Stimulated activated CD4-positive, alpha-beta T cell treated with anti-CD3 and anti-CD28 coated beads, Interleukin-4, amount 100 ng/mL, for 48 hours (primary cell): ENCODE measurements around the gene PCSK1.

Source experiments
- DNase-seq, 2 donors: peaks; one replicate each; pipeline ENCODE4 v3.0.0-alpha.2; 2020; ENCODE audit warnings: low read depth in 2 of 2

Gene PCSK1

GRCh38 chr5:96433066-96433447, at the start of gene PCSK1:
Gene PCSK1, minus strand, starts transcription at chr5:96433248. Its CDS starts 206 bp downstream, at chr5:96433042.
- no peak for DNase-seq

GRCh38 chr5:96481867-96482266, 48.8 kb upstream of the PCSK1 start:
- no peak for DNase-seq

DNA sequence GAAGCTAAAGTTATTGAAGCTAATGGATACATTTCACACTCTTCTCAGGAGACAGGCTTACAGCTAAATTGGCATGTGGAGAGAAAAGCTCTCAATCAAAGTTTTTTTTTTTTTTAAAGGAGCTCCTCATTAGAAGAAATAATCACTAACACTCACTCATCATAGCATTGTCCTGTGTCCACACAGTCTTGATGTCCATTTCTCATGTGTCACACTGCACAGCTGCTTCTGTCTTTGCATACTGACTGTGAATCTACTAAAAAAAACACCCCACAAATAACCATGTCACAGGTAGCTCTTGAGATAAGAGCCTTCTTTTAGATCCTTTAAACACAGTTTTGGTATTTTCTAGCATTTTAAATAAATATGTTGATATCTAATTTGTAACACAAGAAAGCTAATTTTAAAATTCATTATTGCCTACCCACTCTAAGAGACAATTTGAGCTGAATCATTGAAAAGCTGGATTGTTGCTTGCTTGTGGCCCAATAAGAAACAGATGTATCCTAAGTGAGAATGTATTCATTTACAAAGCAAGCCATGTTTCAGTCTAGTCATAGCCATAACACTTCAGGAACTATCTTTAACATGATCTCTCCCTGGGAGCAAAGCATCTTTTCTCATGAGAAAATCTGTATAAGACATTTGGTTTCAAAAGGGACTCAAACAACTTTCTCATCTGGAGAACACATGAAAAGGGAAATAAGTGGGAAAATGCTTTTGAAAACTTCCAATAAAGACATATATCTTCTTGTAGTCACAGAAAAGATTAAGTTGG, 48.1 kb upstream of the PCSK1 start:
- DNase-seq, result no peak

GRCh38 chr5:96478983-96479382, 45.9 kb upstream of the PCSK1 start:
- no peak for DNase-seq

GRCh38 chr5:96476654-96477053, 43.6 kb upstream of the PCSK1 start:
- no peak for DNase-seq

DNA sequence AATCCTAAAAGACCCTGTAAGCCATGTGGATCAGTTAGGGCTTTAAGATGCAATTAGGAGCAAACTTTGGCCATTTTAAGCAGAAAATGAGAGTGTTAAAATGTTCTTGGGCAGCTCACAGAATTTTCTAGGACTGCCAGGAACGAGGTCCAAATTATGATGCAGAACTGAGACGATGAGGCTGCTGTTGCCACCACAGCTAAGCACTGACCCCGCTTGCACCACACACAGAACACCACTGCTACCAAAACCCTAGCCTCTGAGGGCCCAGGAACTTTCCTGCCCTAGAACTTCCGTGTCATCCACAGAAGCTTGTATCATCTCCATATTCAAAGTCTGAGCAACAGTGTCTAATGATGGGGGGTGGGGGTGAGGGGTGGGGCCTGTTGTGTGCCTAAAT, 41.0 kb upstream of the PCSK1 start:
- DNase-seq, result no peak

DNA sequence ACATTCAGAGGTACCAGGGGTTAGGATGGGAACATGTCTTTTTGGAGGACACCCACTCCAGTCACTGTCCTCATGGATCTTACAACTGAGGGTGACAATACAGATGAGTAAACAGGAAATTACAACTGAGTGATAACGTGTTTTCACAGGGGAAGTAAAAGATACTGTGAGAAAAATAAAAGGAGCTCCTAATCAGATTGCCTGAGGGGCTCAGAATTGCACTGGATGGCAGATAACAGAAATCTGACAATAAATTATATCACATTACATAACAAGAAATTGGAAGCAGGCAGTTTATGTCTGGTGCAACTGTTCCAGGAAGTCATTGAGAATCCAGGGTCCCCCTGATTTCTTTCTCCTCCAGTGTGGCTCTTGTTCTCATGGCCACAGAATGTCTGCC, 40.1 kb upstream of the PCSK1 start:
- no peak for DNase-seq

DNA sequence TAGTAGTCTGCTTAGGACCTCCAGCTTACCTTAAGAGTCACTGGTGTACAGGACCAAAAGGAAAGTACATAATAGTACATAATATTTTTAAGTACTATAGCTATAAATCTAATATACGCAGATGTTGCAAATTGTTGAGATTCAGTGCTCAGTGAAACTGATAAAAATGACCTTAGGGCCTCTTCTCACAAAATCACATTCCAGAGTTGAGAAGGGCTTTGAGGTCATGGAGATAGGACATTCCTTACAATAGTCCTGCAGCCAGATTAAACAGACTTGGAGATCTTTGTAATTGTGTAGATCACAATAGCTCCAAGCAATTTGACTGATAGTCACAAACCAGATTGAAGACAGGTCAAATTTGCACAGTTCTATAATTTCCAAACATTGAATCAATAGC, 37.7 kb upstream of the PCSK1 start:
- no peak for DNase-seq

DNA sequence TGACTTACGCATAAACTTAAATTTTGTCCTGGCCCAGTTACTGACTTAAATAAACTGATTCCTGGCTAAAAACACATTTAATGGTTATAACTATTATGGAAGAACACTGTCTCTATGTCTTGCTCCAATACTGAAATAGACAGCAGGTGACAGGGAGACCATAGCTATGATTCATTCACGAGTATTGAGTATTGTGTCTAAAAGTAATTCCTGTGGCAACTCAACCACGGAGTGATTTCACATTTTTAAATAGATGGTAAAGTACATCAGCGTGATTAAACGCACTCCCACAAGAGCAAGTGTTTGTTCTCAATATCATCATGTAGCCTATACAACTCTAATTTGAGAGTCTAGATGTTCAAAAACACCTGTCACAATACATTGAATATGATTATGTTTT, 35.9 kb upstream of the PCSK1 start:
- no peak for DNase-seq

- no peak for DNase-seq
Observed at GRCh38 chr5:96463091-96463490, 30.0 kb upstream of the PCSK1 start.

DNA sequence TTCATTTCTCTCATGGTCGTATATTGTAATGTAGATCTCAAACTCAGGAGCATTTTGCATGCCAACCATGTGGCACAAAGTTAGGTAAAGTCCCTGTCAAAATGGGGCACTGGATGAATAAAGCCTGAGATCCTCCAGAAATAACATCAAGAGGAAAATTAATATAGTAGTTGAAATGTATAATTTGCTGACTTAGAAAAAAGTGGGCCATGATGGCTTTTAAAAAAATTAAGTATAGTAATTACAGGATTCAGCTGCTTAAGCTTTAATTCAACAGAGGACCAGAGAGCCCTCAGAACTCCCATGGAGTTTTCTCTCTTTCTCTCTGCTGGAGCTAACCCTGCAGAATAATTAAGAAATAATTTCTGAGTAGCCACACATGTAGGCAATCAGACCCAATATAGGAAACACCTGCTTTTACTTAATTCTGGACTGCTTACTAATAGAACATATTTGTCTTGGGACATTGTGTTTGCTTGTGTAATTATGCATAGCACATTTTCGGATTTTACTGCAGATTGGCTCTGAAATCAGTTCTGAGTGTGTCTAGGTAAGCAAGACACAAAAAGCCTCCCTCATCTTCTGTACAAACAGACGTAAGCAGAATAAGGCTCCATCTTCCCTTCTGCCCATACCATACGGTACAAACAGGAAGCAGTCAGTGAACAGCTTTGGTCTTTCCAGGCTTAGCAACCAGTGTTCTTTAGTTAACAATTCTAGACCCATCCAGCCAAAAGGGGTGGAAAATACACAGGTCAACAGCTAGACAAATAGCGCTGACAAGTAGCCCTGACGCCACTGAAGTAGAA, 26.5 kb upstream of the PCSK1 start:
- DNase-seq, result no peak

GRCh38 chr5:96458176-96458575, 25.1 kb upstream of the PCSK1 start:
- no peak for DNase-seq

GRCh38 chr5:96455789-96456188, 22.7 kb upstream of the PCSK1 start:
- DNase-seq, result no peak

DNA sequence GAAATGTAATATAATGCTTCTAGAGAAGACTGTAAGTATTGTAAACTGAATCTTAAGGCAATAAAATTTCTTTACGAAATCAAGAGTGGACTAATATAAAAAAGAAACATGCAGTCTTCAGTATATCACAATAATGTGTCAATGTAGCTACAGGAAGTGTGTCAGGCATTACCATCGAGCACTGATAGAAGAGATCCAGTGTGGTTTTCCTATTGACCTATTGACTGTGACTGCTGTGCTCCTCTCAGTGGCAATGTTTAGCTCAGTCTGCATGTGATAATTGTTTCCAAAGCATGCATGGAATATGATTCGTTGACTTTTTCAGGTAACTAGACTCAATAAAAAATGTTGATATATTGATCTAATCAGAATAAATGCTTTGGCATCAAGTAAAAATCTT, 20.3 kb upstream of the PCSK1 start:
- DNase-seq, result no peak

DNA sequence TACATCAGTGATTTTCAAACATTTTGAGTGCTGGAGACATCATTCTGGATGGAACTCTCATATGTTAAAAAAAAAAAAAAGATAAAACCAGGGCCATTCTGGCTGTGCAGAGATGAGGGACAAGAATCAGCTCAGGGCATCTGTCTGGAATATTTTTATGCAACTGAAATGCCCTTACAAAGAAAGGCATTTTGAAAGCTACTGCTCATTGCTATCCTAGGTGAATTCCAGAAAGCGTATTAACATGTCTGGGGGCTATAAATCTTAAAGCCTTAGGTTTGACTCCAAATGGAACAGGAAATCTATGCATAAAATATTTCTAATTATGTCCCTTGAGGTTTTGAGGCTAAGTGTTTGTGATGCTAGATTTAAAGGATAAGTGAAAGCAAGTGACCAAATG, 14.9 kb upstream of the PCSK1 start:
- DNase-seq, result no peak

- no peak for DNase-seq
Observed at GRCh38 chr5:96440185-96440538, 7.1 kb upstream of the PCSK1 start.

GRCh38 chr5:96439477-96440184, 6.6 kb upstream of the PCSK1 start:
- DNase-seq, result no peak

DNA sequence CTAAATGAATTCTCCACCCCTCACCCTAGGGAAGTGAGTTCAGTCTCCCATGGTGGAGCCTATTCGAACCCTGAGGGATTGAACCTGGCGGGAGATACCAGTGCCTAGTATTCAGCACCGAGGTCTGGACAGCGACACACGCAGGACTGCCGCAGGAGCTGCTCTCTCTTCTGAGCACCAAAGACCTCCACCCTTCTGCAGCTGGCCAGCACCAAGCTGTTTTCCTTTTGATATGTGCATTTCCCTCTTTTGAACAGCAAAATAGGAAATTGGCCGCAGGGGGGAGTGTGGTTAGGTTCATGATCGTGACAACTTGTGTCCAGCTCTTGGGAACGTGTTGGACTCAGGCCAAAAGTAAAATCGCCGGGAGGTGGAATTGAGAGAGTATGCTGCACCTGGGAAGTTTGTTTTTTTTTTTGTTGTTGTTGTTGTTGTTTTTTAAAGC, 1.2 kb upstream of the PCSK1 start:
- peak; percentile 34 to 49 for DNase-seq

- no peak for DNase-seq
Observed at GRCh38 chr5:96432216-96433065, 607 bp downstream of the PCSK1 start.

DNA sequence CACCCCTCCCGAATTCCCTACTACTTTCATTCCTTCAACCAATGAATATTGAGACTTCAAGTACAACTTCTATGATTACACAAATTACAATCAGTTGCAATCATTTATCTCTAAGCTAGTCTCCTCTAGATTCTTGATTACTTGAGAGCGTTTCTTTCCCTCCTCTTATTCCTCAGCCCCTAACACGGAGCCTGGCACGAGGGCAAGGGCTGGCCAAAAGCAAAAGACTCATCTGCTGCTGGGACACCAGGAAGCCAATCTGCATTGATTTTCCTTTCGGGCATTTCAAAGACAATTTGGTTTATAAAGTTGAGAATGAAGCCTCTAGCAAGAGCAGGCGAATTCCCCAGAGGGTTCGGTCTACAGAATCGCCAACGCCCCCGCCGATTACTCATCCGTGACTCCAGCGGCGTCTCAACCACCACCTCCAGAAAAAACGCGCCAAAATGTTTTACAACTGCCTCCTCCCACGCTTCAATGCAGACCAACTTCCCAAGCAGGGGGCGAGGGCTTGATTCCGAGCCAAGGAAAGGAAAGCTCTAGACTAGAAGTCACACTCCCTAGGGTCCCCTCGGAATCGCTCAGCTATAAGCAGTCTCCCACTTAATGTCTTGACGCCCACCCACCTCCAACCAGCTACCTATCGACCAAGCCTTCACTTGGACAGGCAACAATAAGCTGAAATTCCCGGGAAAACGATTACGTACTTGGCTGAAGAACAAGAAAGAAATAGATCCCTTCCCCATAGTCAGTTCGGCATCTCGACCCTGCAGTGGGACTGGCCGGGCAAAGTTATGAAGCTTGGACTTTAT, 1.5 kb downstream of the PCSK1 start:
- peak in 1 of 2 donors; percentile 30 for DNase-seq

- DNase-seq, result no peak
Observed at GRCh38 chr5:96427824-96428223, 5.2 kb downstream of the PCSK1 start.
